CD4-positive, alpha-beta T cell treated with Interferon alpha-2 for 1 hour (primary cell): ENCODE data around the gene GPANK1.

Experiments used
- DNase-seq, 2 donors: peaks; one replicate each; pipeline ENCODE4 v3.0.0-alpha.2; 2020 to 2022

The GPANK1 gene

DNA sequence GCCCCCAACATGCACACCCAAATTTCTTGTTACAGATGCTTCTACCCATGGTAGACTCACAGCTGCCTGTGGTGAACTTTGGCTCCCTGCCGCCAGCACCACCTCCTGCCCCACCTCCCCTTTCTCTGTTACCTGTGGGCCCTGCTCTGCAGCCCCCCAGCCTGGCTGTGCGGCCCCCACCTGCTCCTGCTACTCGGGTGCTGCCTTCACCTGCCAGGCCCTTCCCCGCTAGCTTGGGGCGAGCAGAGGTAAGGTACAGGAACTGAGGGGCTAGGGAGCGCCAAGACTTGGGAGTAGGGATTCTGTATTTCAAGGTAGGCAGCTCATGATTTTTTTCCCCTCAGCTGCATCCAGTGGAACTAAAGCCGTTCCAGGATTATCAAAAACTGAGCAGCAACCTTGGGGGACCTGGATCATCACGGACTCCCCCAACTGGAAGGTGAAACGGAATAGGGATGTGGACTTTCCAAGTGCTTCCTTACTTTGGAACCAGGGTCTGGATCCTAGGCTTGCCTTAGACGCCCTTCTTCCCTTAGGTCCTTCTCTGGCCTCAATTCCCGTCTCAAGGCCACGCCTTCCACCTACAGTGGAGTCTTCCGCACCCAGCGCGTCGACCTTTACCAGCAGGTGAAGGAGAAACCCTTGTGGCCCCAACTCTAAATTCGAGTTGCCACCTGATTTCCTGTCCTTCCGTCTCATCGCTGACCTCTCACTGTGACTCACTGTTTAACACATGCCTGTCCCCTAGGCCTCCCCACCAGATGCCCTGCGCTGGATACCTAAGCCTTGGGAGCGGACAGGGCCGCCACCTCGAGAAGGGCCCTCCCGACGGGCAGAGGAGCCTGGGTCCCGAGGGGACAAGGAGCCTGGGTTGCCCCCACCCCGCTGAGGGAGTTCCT, 27.9 kb downstream of the GPANK1 start:
- no peak for DNase-seq

DNA sequence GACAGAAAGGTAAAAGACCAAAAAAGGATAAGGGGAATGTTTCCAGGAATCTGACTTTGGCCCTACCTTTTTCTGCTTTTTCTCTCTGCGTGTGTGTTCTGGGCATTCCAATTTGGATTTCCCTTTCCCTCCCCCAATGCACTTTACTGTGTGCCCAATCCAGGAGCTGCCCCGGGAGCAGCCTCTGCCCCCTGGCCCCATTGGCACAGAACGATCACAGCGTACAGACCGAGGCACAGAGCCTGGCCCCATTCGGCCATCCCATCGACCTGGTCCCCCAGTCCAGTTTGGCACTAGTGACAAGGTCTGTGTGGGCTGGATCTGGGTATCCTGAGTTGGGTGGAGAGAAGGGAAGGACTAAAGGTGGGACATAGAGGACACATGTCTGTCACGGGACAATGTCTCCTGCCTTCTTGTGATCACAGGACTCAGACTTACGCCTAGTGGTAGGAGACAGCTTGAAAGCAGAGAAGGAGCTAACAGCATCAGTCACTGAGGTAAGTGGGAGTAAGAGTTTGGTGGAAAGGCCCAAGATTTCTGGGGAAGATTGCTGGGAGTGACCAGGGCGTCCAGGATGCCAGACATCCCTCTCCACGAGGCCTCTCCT, 29.7 kb downstream of the GPANK1 start:
- no peak for DNase-seq

DNA sequence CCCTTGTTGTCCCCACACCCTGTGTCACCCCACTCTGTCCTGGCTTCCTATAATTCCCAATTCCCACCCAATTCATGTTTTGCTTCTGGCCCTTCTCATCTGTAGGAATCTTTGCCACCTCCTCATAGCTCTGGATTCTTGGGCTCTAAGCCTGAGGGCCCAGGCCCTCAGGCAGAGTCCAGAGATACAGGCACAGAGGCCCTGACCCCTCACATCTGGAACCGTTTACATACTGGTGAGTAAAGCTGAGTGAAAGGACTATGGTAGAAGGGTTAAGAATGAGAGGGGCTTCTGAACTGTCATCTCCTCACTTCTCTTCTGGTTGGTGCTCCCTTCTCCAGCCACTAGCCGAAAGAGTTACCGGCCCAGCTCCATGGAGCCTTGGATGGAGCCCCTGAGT, 30.7 kb downstream of the GPANK1 start:
- no peak for DNase-seq

DNA sequence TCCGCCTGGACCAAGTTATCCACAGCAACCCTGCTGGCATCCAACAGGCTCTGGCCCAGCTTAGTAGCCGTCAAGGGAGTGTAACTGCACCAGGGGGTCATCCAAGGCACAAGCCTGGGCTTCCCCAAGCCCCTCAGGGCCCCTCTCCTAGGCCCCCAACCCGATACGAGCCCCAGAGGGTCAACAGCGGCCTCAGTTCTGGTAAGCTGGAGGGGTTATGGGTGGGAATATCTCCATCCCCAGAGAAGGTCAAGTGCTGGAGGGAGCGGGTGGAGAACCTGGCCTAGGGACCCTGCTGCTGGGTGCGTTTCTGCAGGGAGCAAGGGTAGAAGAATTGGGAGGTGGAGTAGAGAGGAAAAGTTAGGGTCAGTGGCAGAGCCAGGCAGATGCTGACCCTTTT, 31.4 kb downstream of the GPANK1 start:
- no peak for DNase-seq

DNA sequence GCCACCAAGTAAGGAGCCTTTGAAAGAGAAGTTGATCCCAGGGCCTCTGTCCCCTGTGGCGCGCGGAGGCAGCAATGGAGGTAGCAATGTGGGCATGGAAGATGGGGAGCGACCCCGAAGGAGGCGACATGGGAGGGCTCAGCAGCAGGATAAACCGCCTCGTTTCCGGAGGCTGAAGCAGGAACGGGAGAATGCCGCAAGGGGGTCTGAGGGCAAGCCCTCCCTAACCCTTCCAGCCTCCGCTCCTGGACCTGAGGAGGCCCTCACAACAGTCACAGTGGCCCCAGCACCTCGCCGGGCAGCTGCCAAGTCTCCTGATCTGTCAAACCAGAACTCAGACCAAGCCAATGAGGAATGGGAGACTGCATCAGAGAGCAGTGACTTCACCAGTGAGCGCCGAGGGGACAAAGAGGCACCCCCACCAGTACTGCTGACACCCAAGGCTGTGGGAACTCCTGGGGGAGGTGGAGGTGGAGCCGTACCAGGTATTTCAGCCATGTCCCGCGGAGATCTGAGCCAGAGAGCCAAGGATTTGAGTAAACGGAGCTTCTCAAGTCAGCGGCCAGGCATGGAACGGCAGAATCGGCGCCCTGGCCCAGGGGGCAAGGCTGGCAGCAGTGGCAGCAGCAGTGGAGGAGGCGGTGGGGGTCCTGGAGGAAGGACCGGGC, 32.4 kb downstream of the GPANK1 start:
- no peak for DNase-seq

DNA sequence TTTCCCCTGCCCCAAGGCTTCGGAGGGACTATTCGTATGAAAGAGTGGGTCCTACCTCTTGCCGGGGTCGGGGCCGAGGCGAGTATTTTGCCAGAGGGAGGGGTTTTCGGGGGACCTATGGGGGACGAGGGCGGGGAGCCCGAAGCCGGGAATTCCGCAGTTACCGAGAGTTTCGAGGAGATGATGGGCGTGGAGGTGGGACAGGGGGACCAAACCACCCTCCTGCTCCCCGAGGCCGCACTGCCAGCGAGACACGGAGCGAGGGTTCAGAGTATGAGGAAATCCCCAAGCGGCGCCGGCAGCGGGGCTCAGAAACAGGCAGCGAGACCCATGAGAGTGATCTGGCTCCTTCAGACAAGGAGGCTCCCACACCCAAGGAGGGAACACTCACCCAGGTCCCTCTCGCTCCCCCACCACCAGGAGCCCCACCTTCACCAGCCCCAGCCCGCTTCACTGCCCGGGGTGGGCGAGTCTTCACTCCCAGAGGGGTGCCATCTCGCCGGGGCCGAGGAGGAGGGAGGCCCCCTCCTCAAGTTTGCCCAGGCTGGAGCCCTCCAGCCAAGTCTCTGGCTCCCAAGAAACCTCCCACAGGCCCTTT, 33.0 kb downstream of the GPANK1 start:
- DNase-seq, result no peak

DNA sequence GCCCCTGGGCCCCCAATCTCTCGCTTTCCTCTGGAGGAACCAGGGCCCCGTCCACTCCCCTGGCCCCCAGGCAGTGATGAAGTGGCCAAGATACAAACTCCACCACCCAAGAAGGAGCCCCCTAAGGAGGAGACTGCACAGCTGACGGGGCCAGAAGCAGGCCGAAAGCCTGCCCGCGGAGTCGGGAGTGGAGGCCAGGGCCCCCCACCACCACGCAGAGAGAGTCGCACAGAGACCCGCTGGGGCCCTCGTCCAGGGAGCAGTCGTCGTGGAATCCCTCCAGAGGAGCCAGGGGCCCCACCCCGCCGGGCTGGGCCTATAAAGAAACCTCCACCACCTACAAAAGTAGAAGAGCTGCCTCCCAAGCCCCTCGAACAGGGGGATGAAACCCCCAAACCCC, 33.6 kb downstream of the GPANK1 start:
- no peak for DNase-seq

DNA sequence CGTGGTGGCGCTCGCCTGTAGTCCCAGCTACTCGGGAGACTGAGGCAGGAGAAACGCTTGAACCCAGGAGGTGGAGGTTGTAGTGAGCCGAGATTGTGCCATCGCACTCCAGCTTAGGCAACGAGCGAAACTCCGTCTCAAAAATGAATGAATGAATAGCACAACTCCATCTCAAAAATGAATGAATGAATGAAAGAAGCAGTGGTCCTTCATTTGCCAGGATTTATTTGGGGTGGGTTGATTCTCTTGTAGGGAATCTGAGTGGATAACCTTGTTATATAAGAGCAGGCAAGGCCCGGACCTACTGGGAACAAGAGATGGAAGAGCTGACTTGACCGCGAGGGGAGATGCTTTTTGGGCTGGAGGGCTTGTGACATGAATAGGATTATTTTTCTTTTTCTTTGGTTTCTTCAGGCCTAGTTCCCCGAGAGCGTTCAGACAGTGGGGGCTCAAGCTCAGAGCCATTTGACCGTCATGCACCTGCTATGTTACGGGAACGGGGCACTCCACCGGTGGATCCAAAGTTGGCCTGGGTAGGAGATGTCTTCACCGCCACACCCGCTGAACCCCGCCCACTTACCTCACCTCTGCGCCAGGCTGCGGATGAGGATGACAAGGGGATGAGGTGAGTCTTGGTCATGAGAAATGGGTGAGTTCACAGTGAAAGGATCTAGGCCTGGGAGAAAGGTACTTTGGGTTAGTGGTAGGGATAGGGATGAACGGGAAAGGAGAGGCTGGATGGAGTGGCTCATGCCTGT, 34.4 kb downstream of the GPANK1 start:
- DNase-seq, result no peak

DNA sequence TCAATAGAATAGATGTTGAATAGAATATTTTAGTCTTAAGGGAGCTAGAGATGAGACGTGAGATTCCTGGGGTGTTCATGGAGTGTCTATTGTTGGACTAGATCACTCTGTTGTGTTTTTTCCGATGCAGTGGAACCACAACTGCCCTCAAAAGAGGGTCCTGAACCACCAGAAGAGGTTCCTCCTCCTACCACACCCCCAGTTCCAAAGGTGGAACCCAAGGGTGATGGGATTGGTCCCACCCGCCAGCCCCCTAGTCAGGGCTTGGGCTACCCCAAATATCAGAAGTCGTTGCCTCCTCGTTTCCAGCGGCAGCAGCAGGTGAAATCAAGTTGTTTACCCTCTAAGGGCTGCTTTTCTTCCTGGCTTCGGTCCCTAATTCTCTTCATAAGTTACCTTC, 35.8 kb downstream of the GPANK1 start:
- no peak for DNase-seq

DNA sequence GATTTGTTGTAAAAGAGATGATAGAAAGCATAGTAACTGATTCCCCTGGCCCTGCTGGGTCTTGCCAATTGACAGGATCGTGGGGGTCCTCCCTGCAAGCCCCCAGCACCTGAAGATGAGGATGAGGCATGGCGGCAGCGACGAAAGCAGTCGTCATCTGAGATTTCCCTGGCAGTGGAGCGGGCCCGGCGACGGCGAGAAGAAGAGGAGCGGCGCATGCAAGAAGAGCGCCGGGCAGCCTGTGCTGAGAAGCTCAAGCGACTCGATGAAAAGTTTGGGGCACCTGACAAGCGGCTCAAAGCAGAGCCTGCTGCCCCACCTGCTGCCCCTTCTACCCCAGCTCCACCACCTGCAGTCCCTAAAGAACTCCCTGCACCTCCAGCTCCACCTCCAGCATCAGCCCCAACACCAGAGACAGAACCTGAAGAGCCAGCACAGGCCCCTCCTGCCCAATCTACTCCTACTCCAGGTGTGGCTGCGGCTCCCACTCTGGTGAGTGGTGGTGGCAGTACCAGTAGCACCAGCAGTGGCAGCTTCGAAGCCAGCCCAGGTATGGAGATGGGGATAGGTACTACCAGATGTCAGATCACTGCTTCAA, 37.0 kb downstream of the GPANK1 start:
- no peak for DNase-seq

DNA sequence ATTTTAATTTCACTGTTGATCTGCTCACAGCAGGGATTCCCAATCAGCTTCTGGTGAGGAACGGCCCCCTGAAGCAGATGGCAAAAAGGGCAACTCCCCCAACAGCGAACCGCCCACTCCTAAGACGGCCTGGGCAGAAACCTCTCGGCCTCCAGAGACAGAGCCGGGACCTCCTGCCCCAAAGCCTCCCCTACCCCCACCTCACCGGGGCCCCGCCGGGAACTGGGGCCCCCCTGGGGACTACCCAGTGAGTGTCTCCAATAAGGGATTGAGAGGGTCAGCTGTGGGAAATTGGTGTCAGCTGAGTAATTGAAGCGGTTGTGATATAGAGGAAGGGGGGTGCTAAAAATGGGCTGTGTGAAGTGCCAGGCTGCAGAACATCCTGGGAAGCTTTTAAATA, 37.8 kb downstream of the GPANK1 start:
- no peak for DNase-seq

DNA sequence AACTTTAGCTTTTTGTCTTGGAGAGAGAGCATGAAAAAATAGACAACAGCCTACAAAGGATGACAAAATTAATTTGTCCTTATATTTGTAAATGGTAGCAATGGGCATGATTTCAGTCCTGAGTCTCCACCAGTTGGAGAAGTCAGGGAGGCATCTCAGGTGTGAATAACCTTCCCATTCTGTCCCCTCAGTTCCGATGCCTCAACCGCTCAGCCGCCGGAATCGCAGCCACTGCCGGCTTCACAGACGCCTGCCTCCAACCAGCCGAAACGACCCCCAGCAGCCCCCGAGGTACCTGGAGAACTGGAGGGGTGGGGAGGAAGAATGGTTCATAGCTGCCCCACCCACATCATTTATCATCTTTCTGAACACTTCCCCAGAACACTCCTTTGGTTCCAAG, 40.7 kb downstream of the GPANK1 start:
- DNase-seq, result no peak

DNA sequence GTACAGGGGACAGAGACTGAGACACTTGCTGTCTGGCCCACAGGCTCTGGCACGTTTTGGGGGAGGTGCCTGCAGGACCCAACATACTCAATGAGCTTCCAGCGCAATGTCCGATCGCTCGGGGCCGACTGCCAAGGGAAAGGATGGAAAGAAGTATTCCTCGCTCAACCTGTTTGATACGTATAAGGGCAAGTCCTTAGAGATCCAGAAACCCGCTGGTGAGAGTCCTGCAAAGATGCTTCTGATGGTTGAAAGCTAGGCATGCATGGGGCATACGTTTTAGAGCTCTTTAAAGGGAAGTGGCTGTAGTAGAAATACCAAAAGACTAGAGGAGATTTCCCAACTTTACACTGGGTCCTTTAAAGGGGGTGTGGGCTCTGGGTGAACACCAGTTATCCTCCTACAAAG, 42.1 kb downstream of the GPANK1 start:
- no peak for DNase-seq

DNA sequence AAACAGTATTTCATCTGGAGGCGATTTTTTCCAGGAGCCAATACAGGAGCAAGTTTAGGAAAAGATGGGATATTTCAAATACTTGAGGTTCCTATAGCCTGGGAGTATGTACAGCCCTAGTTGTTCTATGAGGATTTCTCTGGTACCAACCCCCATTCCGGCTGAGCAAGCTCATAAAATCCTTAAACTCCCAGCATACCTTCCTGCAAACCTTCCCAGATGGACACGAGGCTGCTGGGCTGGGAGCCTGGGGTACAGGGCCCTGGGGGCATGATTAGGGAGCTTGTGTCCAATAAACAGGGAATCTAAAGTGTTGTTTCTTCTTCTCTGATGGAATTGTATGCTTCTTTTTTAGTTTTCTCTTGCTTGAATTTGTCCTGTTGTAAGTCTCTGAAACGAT, 42.8 kb downstream of the GPANK1 start:
- no peak for DNase-seq

DNA sequence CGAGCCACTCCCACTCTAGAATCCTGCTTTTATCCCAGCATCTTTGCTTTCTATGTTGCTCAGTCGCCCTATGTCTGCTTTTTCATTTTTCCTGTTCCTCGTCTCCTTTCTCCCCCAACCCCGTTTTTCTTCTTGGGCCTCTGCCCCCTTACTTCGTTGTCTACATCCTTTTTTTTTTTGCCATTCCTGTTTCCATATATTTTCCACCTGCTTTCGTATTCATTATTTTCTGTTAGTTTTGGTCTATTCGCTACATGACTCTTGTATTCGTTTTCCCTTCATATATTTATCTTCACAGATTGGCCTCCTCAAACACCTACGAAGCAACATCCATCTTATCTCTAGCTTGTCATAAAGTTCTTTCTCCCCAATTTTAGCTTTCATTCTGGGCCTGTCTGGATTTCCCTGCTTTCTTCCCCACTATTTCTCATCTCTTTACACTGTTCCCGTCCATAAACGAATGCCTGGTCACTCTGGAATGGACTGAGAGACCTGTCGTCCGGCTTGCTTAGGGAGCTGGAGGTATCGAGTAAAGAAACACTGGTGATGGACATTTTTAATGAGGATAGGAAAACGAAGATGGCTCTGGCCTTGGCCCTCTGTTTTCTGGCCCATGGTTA, 43.4 kb downstream of the GPANK1 start:
- no peak for DNase-seq

DNA sequence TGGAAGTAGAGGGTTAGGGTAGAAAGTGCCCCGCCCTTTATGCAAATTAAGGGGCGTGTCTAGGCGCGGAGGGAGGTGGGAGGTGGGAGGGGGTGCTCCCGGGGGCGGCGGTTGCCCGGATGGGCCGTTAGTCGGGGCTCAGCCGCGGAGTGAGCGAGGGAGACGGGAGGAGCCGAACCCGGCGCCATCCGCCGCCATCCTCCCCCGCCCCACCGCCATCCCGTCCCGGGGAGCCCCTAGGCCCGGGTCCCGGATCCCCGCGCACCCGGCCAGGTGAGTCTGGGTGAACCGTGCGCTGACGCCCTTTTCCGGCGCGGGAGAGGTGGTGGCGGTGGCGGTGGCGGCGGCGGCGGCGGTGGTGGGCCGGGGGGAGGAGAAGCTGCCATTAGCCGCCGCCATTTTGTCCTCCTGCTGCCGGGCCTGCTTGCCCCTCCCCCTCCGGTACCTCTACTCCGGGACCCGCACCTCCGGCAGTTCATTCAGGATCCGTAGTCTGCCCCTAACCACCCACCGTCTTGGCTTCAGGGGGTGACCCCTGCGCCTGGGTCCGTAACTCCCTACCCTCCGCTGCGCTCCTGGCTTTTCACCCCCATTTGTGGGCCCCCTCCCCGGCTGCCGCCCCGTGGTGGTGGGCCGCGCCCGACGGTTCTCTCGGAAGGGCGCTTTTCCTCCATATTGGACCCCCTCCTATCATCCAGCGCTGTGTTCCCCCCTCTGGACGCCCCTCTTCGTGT, 44.0 kb downstream of the GPANK1 start, which contains the start of gene PRRC2A:
Gene PRRC2A, plus strand, starts transcription at position 130 of the 734 bp plus-strand sequence. CDS start 2,075 bp downstream, outside the sequence.
- no peak for DNase-seq

DNA sequence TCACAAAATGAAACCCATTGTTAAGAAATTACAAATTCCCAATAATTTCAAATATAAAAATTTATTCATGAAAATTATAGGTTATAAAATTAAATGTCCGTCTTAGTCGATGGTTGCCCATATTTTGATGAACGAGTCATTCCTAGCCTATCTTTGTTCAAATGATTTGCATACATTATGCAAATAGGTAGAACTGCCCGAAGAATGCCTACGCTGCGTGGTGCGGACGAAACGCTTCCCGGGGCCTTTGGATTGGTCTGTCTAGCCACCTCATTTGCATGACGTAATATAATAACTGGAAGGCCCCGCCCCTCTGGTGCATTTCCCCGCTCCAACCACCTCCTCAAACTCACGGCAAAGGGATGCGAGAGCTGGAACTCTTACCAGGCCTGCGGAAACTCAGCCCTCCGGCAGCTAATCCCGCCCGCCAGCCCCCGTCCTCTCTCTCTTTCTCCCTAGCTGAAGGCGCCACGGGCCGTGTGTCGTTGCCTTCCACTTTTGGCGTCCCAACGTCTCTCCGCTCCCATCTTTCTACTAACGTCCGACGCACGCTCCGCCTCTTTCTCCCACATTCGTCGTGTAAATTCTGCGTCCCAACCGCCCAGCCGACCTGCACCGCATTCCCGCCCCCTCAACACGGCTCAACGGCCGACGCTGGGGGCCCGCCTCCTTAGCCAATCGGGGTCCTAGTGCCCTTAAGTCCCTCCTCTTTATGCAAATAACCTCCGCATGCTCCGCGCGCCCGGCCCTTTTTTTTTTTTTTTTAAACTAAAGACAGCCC, 44.8 kb downstream of the GPANK1 start:
- peak; percentile 98 to 99 for DNase-seq

DNA sequence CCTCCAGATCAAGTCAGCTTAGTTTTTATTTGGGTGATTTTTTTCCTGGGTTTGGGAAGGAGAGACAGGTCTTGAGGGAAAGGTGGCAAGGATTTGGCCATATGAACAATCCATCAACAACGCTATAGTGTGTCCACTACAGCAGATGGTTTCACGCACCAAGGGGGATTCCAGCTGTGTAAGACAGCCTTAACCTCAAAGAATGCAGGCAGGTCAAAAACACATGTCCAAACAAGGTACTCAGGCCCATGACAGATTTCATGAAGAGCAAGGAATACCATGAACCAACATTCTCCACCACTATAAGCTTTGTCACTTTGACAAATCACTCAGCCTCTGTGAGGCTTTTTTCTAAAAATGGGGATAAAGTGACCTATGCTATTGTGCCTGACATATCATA, 47.8 kb downstream of the GPANK1 start:
- no peak for DNase-seq

DNA sequence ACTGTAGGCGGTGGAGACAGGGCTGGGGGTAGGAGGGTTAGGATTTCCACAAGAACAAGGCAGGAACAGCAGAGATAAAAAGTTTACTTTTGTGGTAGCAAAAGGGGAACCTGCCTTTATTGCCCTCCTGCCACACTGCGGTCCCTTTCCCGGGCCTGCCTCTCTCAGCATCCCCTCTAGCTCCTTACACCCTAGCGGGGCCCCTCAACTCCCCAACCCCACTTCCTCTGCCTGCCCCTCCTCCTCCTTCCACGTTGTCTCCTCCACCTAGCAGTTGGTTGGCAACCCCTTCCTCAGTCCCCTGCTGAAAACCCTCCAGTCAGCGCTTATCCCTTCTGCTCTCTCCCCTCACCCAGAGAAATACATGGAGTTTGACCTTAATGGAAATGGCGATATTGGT, 49.0 kb downstream of the GPANK1 start:
- no peak for DNase-seq
